ENCODE results near the gene HDAC4. TPM values are rescaled to one million over a fixed set of nuclear protein-coding genes. Genes with fewer than 3 reads are reported as not detected.
A peak's percentile ranks its signal among the peaks of the same experiment; 100 is the strongest.

HDAC4 gene
- total RNA-seq, 1 donor from 2014 or later = 46.2 TPM

- H3K36me3 Mint-ChIP-seq (ENCODE audit: insufficient read depth) = peaks cover 66% of the 10 kb centered on the region
- no peak for TF ChIP-seq CTCF (IDR thresholded peaks at IDR 0.05; ENCODE audit: unreplicated experiment)
- no peaks in the 10 kb centered on the region for H3K4me1 Mint-ChIP-seq (ENCODE audit: low read depth)
- DNase-seq (ENCODE audit: low spot score, unreplicated experiment) = no peak
- no peak overlapping the region for H3K4me3 Mint-ChIP-seq (ENCODE audit: low read depth)
- no peaks in the 10 kb centered on the region for H3K27me3 Mint-ChIP-seq
- H3K9me3 Mint-ChIP-seq (ENCODE audit: low read depth) = peaks cover 39% of the 10 kb centered on the region
- no peak overlapping the region for H3K27ac Mint-ChIP-seq
Measured at GRCh38 chr2:239175181-239175580, 225.6 kb downstream of the HDAC4 start.

GRCh38 chr2:239173301-239173700 is 227.5 kb downstream of the HDAC4 start:
- no peaks in the 10 kb centered on the region for H3K27me3 Mint-ChIP-seq
- H3K9me3 Mint-ChIP-seq (ENCODE audit: low read depth) = peaks cover 39% of the 10 kb centered on the region
- no peak overlapping the region for H3K27ac Mint-ChIP-seq
- peaks cover 62% of the 10 kb centered on the region for H3K36me3 Mint-ChIP-seq (ENCODE audit: insufficient read depth)
- no peak overlapping the region for H3K4me3 Mint-ChIP-seq (ENCODE audit: low read depth)
- no peak for TF ChIP-seq CTCF (IDR thresholded peaks at IDR 0.05; ENCODE audit: unreplicated experiment)
- no peak for DNase-seq (ENCODE audit: low spot score, unreplicated experiment)
- H3K4me1 Mint-ChIP-seq (ENCODE audit: low read depth) = no peaks in the 10 kb centered on the region

GRCh38 chr2:239171643-239172042 is 229.2 kb downstream of the HDAC4 start:
- H3K27ac Mint-ChIP-seq = no peak overlapping the region
- peaks cover 49% of the 10 kb centered on the region for H3K36me3 Mint-ChIP-seq (ENCODE audit: insufficient read depth)
- no peak for DNase-seq (ENCODE audit: low spot score, unreplicated experiment)
- TF ChIP-seq CTCF (IDR thresholded peaks at IDR 0.05; ENCODE audit: unreplicated experiment) = no peak
- no peaks in the 10 kb centered on the region for H3K27me3 Mint-ChIP-seq
- no peaks in the 10 kb centered on the region for H3K4me1 Mint-ChIP-seq (ENCODE audit: low read depth)
- no peak overlapping the region for H3K4me3 Mint-ChIP-seq (ENCODE audit: low read depth)
- peaks cover 36% of the 10 kb centered on the region for H3K9me3 Mint-ChIP-seq (ENCODE audit: low read depth)

GRCh38 chr2:239169311-239170048 is 231.3 kb downstream of the HDAC4 start:
- TF ChIP-seq CTCF (IDR thresholded peaks at IDR 0.05; ENCODE audit: unreplicated experiment) = no peak
- Mint-ChIP-seq H3K4me3 (ENCODE audit: low read depth) (no peak overlapping the region), H3K4me1 (ENCODE audit: low read depth) (no peaks in the 10 kb centered on the region), H3K36me3 (ENCODE audit: insufficient read depth) (peaks cover 37% of the 10 kb centered on the region), H3K27ac (peak overlapping the region; percentile 59), H3K9me3 (ENCODE audit: low read depth) (peaks cover 33% of the 10 kb centered on the region), H3K27me3 (no peaks in the 10 kb centered on the region)
- DNase-seq (ENCODE audit: low spot score, unreplicated experiment) = no peak

GRCh38 chr2:239168575-239168974 is 232.2 kb downstream of the HDAC4 start:
- H3K9me3 Mint-ChIP-seq (ENCODE audit: low read depth) = peaks cover 26% of the 10 kb centered on the region
- H3K27ac Mint-ChIP-seq = no peak overlapping the region
- no peak for DNase-seq (ENCODE audit: low spot score, unreplicated experiment)
- no peak overlapping the region for H3K4me3 Mint-ChIP-seq (ENCODE audit: low read depth)
- H3K4me1 Mint-ChIP-seq (ENCODE audit: low read depth) = no peaks in the 10 kb centered on the region
- H3K27me3 Mint-ChIP-seq = no peaks in the 10 kb centered on the region
- no peak for TF ChIP-seq CTCF (IDR thresholded peaks at IDR 0.05; ENCODE audit: unreplicated experiment)
- peaks cover 30% of the 10 kb centered on the region for H3K36me3 Mint-ChIP-seq (ENCODE audit: insufficient read depth)
